ENCODE data around the gene PRKN. TPM values are rescaled to one million over a fixed set of nuclear protein-coding genes. Genes with fewer than 3 reads are reported as not detected.

PRKN gene
- total and polyA plus RNA-seq, 2 experiments from 2014 or later, result 0.10 to 0.84 TPM

DNA sequence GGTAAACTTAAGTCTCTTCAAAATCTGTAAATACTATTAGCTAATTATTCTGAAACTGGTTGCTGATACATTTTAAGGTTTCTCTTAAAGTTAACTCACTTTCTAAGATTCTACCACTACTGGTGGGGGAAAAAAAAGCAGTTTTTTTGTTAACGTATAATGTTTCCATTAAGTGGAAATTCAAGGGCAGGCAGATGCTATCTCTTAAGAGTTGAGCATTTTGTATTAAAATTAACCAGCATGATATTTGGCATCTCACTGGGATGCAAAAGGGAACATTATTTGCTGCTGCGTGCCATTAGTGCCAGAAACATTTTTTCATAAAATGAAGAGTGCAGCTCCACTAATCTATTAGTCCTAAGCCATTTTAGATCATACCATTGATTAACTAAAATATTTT is 246.2 kb downstream of the PRKN start:
- Mint-ChIP-seq H3K27me3 (ENCODE audit: insufficient read depth, low read depth, poor library complexity) (peaks cover 1% of the 10 kb centered on the region), H3K4me1 (peaks cover 7% of the 10 kb centered on the region; the same call in 2 of the 3 replicates), H3K4me3 (no peak overlapping the region), H3K27ac (no peak overlapping the region), H3K36me3 (ENCODE audit: low read depth) (no peaks in the 10 kb centered on the region), H3K9me3 (no peaks in the 10 kb centered on the region)
- no peaks in the 10 kb centered on the region for H4K20me1 ChIP-seq (replicated peaks; ENCODE audit: insufficient read depth)
- H3F3A ChIP-seq (replicated peaks; ENCODE audit: low read depth), result no peaks in the 10 kb centered on the region
- no peaks in the 10 kb centered on the region for H3K27me3 ChIP-seq (ENCODE audit: insufficient read depth)
- no peaks in the 10 kb centered on the region for H3K36me3 ChIP-seq (ENCODE audit: insufficient read depth)
- no peak for TF ChIP-seq JUNB (IDR thresholded peaks at IDR 0.05; ENCODE audit: unreplicated experiment)
- TF ChIP-seq POLR2AphosphoS5 (IDR thresholded peaks at IDR 0.05; ENCODE audit: low read depth), result no peak
- no peak for TF ChIP-seq NANOG (IDR thresholded peaks at IDR 0.05; ENCODE audit: borderline replicate concordance)
- TF ChIP-seq ZNF114 (CRISPR knock-in tag; IDR thresholded peaks at IDR 0.05), result no peak
- H3K4me2 ChIP-seq, result no peak overlapping the region
- H3K27ac ChIP-seq (ENCODE audit: low read depth), result no peak overlapping the region
- no peak overlapping the region for H2AFZ ChIP-seq
- H3K9me2 ChIP-seq (ENCODE audit: insufficient read depth), result no peaks in the 10 kb centered on the region
- no peak for DNase-seq (ENCODE audit: low spot score)
- H3K4me3 ChIP-seq, result no peak overlapping the region
- H3K79me2 ChIP-seq (replicated peaks; ENCODE audit: insufficient read depth), result no peaks in the 10 kb centered on the region
- ATAC-seq, result no peak
- H3K4me1 ChIP-seq (ENCODE audit: insufficient read depth), result no peaks in the 10 kb centered on the region

DNA sequence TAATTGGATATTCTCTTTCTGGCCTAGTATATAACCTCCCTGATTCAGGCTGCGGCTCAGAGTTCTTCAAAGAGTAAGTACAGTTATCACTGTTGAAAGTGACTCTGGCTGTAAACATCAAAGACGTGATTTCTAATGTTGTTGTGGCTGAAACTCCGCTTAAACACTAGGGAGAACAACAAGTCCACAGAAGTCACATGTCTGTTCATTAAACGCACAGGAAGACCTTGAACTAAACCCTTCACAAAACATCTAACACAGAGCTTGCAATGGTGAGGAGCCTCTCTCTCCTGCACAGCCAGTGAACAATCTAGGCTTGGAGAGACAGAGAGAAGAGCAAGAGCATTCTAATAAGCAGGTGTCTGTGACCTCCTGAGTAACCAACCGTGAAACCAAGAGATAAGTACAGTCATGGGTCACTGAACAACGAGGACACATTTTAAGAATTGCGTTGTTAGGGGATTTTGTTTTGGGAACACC is 249.3 kb downstream of the PRKN start:
- peaks cover 1% of the 10 kb centered on the region for H3K27me3 Mint-ChIP-seq (ENCODE audit: insufficient read depth, low read depth, poor library complexity)
- H3K36me3 Mint-ChIP-seq (ENCODE audit: low read depth), result no peaks in the 10 kb centered on the region
- no peaks in the 10 kb centered on the region for H3K4me1 ChIP-seq (ENCODE audit: insufficient read depth)

More for the DNA sequence above, 249.3 kb downstream of the PRKN start:
- Histone ChIP-seq H3K36me3 (ENCODE audit: insufficient read depth) (no peaks in the 10 kb centered on the region), H3K79me2 (replicated peaks; ENCODE audit: insufficient read depth) (no peaks in the 10 kb centered on the region), H3F3A (replicated peaks; ENCODE audit: low read depth) (no peaks in the 10 kb centered on the region), H3K27ac (ENCODE audit: low read depth) (no peak overlapping the region), H3K4me2 (no peak overlapping the region), H3K4me3 (no peak overlapping the region), H4K20me1 (replicated peaks; ENCODE audit: insufficient read depth) (no peaks in the 10 kb centered on the region), H2AFZ (no peak overlapping the region), H3K27me3 (ENCODE audit: insufficient read depth) (no peaks in the 10 kb centered on the region), H3K9me2 (ENCODE audit: insufficient read depth) (no peaks in the 10 kb centered on the region)
- H3K9me3 Mint-ChIP-seq, result no peaks in the 10 kb centered on the region; the same call in 2 of the 3 replicates
- no peaks in the 10 kb centered on the region for H3K4me1 Mint-ChIP-seq
- ATAC-seq (no peak), DNase-seq (ENCODE audit: low spot score) (no peak)
- TF ChIP-seq, protein P1, sequence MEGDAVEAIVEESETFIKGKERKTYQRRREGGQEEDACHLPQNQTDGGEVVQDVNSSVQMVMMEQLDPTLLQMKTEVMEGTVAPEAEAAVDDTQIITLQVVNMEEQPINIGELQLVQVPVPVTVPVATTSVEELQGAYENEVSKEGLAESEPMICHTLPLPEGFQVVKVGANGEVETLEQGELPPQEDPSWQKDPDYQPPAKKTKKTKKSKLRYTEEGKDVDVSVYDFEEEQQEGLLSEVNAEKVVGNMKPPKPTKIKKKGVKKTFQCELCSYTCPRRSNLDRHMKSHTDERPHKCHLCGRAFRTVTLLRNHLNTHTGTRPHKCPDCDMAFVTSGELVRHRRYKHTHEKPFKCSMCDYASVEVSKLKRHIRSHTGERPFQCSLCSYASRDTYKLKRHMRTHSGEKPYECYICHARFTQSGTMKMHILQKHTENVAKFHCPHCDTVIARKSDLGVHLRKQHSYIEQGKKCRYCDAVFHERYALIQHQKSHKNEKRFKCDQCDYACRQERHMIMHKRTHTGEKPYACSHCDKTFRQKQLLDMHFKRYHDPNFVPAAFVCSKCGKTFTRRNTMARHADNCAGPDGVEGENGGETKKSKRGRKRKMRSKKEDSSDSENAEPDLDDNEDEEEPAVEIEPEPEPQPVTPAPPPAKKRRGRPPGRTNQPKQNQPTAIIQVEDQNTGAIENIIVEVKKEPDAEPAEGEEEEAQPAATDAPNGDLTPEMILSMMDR (conservative IDR thresholded peaks at IDR 0.05; ENCODE audit: low read depth in 2 of 2), result no peak
- TF ChIP-seq STAT1 (IDR thresholded peaks at IDR 0.05; ENCODE audit: unreplicated experiment) (no peak), NANOG (IDR thresholded peaks at IDR 0.05; ENCODE audit: borderline replicate concordance) (no peak), ZNF331 (CRISPR knock-in tag; IDR thresholded peaks at IDR 0.05; ENCODE audit: low read depth) (no peak), ZNF114 (CRISPR knock-in tag; IDR thresholded peaks at IDR 0.05) (no peak), EZH2 (IDR thresholded peaks at IDR 0.05; ENCODE audit: low read depth, unreplicated experiment) (no peak)
- TF ChIP-seq, protein P2, sequence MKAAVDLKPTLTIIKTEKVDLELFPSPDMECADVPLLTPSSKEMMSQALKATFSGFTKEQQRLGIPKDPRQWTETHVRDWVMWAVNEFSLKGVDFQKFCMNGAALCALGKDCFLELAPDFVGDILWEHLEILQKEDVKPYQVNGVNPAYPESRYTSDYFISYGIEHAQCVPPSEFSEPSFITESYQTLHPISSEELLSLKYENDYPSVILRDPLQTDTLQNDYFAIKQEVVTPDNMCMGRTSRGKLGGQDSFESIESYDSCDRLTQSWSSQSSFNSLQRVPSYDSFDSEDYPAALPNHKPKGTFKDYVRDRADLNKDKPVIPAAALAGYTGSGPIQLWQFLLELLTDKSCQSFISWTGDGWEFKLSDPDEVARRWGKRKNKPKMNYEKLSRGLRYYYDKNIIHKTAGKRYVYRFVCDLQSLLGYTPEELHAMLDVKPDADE (IDR thresholded peaks at IDR 0.05), result no peak
- no peak overlapping the region for H3K4me3 Mint-ChIP-seq
- no peak overlapping the region for H3K27ac Mint-ChIP-seq

All from GM23338 (cell line).